Neural progenitor cell (in vitro differentiated cells): ENCODE data around the gene EIF6. TPM values are rescaled to one million over a fixed set of nuclear protein-coding genes. Genes with fewer than 3 reads are reported as not detected.

Experiments
- DNase-seq: peaks from one replicate; pipeline ENCODE4 v3.0.0-alpha.2; 2016; ENCODE audit warnings: low spot score
- H2AFZ ChIP-seq: fragments of 200-600 bp; sonication (generic); replicated peaks from 2 replicates; pipeline ENCODE4 v1.6.1; 2016; ENCODE audit warnings: antibody characterized with exemption
- H3F3A ChIP-seq: fragments of 200-600 bp; sonication (generic); 2 replicates; pipeline ENCODE4 v1.6.1; 2016; ENCODE audit warnings: antibody characterized with exemption, low read depth
- H3K27ac ChIP-seq: fragments of 200-600 bp; sonication (generic); 2 replicates; pipeline ENCODE4 v1.5.1; 2016; ENCODE audit warnings: mild to moderate bottlenecking
- H3K27me3 ChIP-seq: fragments of 200-600 bp; sonication (generic); 2 replicates; pipeline ENCODE4 v1.6.1; 2016; ENCODE audit warnings: mild to moderate bottlenecking, moderate library complexity
- H3K36me3 ChIP-seq: fragments of 200-600 bp; sonication (generic); 2 replicates; pipeline ENCODE4 v1.5.1; 2016
- H3K4me1 ChIP-seq: fragments of 200-600 bp; sonication (generic); 2 replicates; pipeline ENCODE4 v1.6.1; 2016; ENCODE audit warnings: mixed run types
- H3K4me2 ChIP-seq: fragments of 200-600 bp; sonication (generic); 2 replicates; pipeline ENCODE4 v1.6.1; 2016
- H3K4me3 ChIP-seq: fragments of 200-600 bp; sonication (generic); 2 replicates; pipeline ENCODE4 v1.5.1; 2016
- H3K79me2 ChIP-seq: fragments of 200-600 bp; sonication (generic); 2 replicates; pipeline ENCODE4 v1.6.1; 2016; ENCODE audit warnings: low read depth
- H3K9ac ChIP-seq: fragments of 200-600 bp; sonication (generic); 2 replicates; pipeline ENCODE4 v1.6.1; 2016
- H3K9me3 ChIP-seq: fragments of 200-600 bp; sonication (generic); 2 replicates; pipeline ENCODE4 v1.5.1; 2016; ENCODE audit warnings: low read depth
- H4K20me1 ChIP-seq: fragments of 200-600 bp; sonication (generic); 2 replicates; pipeline ENCODE4 v1.6.1; 2016; ENCODE audit warnings: low read depth
- H3K27ac Mint-ChIP-seq: 3 replicates; pipeline ENCODE4 v1.8.0; 2021; ENCODE audit warnings: mixed read lengths
- H3K27me3 Mint-ChIP-seq: 2 replicates; pipeline ENCODE4 v1.8.0; 2022; ENCODE audit warnings: low read depth, mild to moderate bottlenecking, inconsistent platforms, moderate library complexity, mixed read lengths; ENCODE audit not compliant: insufficient read depth
- H3K36me3 Mint-ChIP-seq: 3 replicates; pipeline ENCODE4 v1.8.0; 2021; ENCODE audit warnings: mixed read lengths
- H3K4me1 Mint-ChIP-seq: 3 replicates; pipeline ENCODE4 v1.8.0; 2021; ENCODE audit warnings: mixed read lengths
- H3K4me3 Mint-ChIP-seq: 3 replicates; pipeline ENCODE4 v1.8.0; 2021; ENCODE audit warnings: mild to moderate bottlenecking, moderate library complexity, mixed read lengths
- H3K9me3 Mint-ChIP-seq: 3 replicates; pipeline ENCODE4 v1.8.0; 2020; ENCODE audit warnings: mixed read lengths
- EZH2 ChIP-seq: fragments of 200-600 bp; sonication (generic); IDR thresholded peaks from 2 replicates; pipeline ENCODE4 v1.6.1; 2017; ENCODE audit warnings: antibody characterized with exemption, mild to moderate bottlenecking, moderate library complexity
- EZH2phosphoT487 ChIP-seq: fragments of 200-600 bp; sonication (generic); IDR thresholded peaks from 2 replicates; pipeline ENCODE4 v1.6.1; 2017; ENCODE audit warnings: antibody characterized with exemption
- total RNA-seq: library from RNA; depleted of rRNA; stranded (reverse); fragments of >200 nt; gene quantifications from 2 replicates; pipeline ENCODE4 v1.2.3, GENCODE V29; 2015; ENCODE audit warnings: low replicate concordance
- TF ChIP-seq, protein P1 (sequence below): fragments of 200-600 bp; sonication (generic); IDR thresholded peaks from 2 replicates; pipeline ENCODE4 v1.5.1; 2017; ENCODE audit warnings: antibody characterized with exemption, mild to moderate bottlenecking

The EIF6 gene
- total RNA-seq, 1 donor from 2014 or later = 47.5 TPM

DNA sequence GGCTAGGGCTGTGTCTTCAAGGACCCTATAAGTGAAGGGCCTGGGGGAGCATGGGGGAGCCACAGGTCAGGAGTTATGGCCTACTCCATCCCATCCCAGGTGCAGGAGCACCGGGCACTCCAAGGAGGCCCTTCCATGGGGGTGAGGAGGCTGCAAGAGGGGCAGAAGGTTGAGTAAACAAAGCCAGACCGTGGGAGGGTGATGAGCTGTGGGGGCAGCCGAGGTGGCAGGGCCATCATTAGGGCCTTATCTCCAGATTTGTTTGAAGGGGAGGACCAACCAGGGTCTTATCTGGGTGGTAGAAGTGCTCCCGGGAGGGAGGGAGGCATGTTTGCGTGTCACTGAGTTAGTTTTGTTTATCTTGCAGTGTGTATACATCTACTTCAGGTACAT, 9.7 kb upstream of the EIF6 start:
- Mint-ChIP-seq H3K9me3 (no peaks in the 10 kb centered on the region), H3K27me3 (peaks cover 12% of the 10 kb centered on the region), H3K27ac (no peak overlapping the region), H3K4me1 (no peaks in the 10 kb centered on the region), H3K36me3 (no peaks in the 10 kb centered on the region), H3K4me3 (no peak overlapping the region)
- Histone ChIP-seq H3K9me3 (no peaks in the 10 kb centered on the region), H3K27ac (no peak overlapping the region), H3K4me1 (no peaks in the 10 kb centered on the region), H3F3A (no peaks in the 10 kb centered on the region), H4K20me1 (no peaks in the 10 kb centered on the region), H3K36me3 (no peaks in the 10 kb centered on the region), H3K27me3 (no peaks in the 10 kb centered on the region), H3K4me2 (no peak overlapping the region), H3K79me2 (no peaks in the 10 kb centered on the region), H3K4me3 (no peak overlapping the region), H2AFZ (no peak overlapping the region), H3K9ac (no peak overlapping the region)
- TF ChIP-seq, protein P1, sequence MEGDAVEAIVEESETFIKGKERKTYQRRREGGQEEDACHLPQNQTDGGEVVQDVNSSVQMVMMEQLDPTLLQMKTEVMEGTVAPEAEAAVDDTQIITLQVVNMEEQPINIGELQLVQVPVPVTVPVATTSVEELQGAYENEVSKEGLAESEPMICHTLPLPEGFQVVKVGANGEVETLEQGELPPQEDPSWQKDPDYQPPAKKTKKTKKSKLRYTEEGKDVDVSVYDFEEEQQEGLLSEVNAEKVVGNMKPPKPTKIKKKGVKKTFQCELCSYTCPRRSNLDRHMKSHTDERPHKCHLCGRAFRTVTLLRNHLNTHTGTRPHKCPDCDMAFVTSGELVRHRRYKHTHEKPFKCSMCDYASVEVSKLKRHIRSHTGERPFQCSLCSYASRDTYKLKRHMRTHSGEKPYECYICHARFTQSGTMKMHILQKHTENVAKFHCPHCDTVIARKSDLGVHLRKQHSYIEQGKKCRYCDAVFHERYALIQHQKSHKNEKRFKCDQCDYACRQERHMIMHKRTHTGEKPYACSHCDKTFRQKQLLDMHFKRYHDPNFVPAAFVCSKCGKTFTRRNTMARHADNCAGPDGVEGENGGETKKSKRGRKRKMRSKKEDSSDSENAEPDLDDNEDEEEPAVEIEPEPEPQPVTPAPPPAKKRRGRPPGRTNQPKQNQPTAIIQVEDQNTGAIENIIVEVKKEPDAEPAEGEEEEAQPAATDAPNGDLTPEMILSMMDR = no peak
- no peak for TF ChIP-seq EZH2
- no peak for TF ChIP-seq EZH2phosphoT487
- no peak for DNase-seq

DNA sequence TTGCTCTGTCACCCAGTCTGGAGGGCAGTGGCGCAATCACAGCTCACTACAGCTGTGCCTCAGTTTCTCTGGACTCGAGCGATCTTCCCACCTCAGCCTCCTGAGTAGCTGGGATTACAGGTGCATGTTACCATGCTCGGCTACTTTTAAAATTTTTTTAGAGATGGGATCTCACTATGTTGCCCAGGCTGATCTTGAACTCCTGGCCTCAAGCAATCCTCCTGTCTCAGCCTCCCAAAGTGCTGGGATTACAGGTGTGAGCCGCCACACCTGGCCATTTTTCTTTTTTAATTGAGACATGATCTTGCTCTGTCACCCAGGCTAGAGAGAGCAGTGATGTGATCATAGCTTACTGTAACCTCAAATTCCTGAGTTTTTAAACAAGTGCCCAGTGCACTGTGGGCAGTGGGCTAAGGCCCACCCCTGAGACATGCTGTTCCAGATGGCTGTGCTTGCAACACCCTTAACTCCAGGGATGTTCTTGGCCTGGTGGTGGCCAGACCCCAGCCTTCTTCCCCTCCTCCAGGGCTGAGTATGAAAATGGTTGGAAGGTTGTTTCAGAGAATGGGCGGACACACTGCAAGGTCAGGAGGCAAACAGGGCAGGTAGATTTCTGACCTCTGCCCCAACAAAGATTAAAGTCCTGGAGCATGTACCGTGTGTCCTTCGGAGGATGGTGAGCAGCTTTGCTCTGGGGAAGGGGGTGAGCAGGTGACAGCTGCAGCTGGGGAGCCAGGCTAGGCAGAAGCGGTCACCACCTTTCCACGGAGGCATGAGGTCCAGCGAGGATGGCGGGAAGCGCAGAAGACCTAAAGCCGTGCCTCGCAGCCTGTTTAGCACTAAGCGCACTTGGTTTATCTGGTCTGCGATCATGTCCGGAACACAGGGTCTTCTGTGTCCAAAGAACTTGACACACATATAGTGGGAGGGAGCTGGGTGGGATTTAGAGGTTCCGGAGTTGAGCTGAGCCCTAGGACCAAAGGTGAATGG, 9.0 kb upstream of the EIF6 start:
- no peaks in the 10 kb centered on the region for H4K20me1 ChIP-seq
- H3K9me3 Mint-ChIP-seq = no peaks in the 10 kb centered on the region
- H3K36me3 Mint-ChIP-seq = no peaks in the 10 kb centered on the region
- no peak overlapping the region for H3K4me3 ChIP-seq
- H3K4me2 ChIP-seq = no peak overlapping the region
- no peak overlapping the region for H2AFZ ChIP-seq
- no peak for DNase-seq
- no peaks in the 10 kb centered on the region for H3F3A ChIP-seq
- H3K4me3 Mint-ChIP-seq = peak overlapping the region; percentile 24
- no peak overlapping the region for H3K9ac ChIP-seq
- no peaks in the 10 kb centered on the region for H3K27me3 ChIP-seq
- no peaks in the 10 kb centered on the region for H3K9me3 ChIP-seq
- H3K27me3 Mint-ChIP-seq = peaks cover 12% of the 10 kb centered on the region
- no peaks in the 10 kb centered on the region for H3K4me1 ChIP-seq
- no peak overlapping the region for H3K27ac ChIP-seq
- H3K4me1 Mint-ChIP-seq = no peaks in the 10 kb centered on the region
- TF ChIP-seq EZH2 (no peak), EZH2phosphoT487 (no peak)
- TF ChIP-seq, protein P1 = no peak
- H3K36me3 ChIP-seq = no peaks in the 10 kb centered on the region
- H3K79me2 ChIP-seq = no peaks in the 10 kb centered on the region
- H3K27ac Mint-ChIP-seq = peak overlapping the region; percentile 63

DNA sequence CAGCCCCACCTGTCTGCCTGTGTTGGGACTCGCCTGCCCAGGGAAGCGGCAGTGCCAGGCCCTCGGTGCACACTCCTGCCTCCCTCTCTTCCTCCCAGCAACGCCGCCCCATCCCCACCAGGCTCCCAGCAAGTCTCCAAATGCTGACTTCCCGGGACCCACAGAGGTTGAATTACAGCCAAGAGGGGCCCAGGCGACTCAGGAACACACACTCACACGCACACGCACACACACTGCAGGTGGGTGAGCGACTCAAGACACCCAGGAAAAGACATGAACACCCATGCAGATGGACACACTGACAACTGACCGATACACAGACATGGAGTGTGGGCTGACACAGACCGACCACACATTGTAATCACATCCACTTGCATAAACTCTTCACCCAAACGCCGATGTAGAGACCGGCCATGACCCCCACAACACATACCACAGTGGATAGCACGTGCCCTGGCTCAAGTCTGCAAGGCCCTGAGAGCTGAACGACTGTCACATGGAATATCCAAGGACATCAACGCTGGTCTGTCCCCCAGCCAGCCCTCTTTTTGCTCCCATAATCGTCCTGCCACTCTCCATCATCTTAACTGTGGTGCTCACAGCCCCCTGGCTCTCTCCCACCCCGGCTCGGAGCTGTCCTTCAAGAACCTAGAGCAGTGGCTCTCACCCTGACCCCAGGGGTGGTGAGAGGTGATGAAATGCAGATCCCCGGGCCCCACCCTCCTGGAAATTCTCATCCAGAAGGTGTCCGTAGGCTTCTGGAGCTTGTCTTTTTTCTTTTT, 8.1 kb upstream of the EIF6 start:
- Mint-ChIP-seq H3K27ac (peak overlapping the region; percentile 68), H3K36me3 (no peaks in the 10 kb centered on the region), H3K9me3 (no peaks in the 10 kb centered on the region), H3K27me3 (peaks cover 12% of the 10 kb centered on the region), H3K4me3 (no peak overlapping the region), H3K4me1 (no peaks in the 10 kb centered on the region)
- no peak for DNase-seq
- Histone ChIP-seq H2AFZ (no peak overlapping the region), H3K27me3 (no peaks in the 10 kb centered on the region), H4K20me1 (no peaks in the 10 kb centered on the region), H3K4me1 (no peaks in the 10 kb centered on the region), H3F3A (no peaks in the 10 kb centered on the region), H3K27ac (no peak overlapping the region), H3K9me3 (no peaks in the 10 kb centered on the region), H3K4me3 (no peak overlapping the region), H3K36me3 (no peaks in the 10 kb centered on the region), H3K4me2 (no peak overlapping the region), H3K79me2 (no peaks in the 10 kb centered on the region), H3K9ac (no peak overlapping the region)
- TF ChIP-seq EZH2 (no peak), EZH2phosphoT487 (no peak)
- TF ChIP-seq, protein P1 = no peak
